Pulmonary artery endothelial cell (primary cell): ENCODE results near the gene COPS4. TPM values are rescaled to one million over a fixed set of nuclear protein-coding genes. Genes with fewer than 3 reads are reported as not detected.
"Not testable (repeated sequence)": the region's sequence is repeated elsewhere in the genome, so short reads cannot be mapped to it uniquely, and the experiment has no call there.

Source experiments
- DNase-seq: peaks from one replicate; pipeline ENCODE4 v3.0.0-alpha.2; 2011; ENCODE audit warnings: low read depth, low spot score
- total RNA-seq: library from RNA; depleted of rRNA; stranded (reverse); fragments of >200 nt; gene quantifications from 2 replicates; pipeline ENCODE4 v1.2.3, GENCODE V29; 2014

Gene COPS4
- total RNA-seq, 1 donor from 2014 or later: 93.9 TPM

GRCh38 chr4:83023599-83023998 is 11.4 kb upstream of the COPS4 start:
- not testable (repeated sequence) for DNase-seq

- DNase-seq: no peak
Measured at GRCh38 chr4:83024233-83024632, 10.8 kb upstream of the COPS4 start.

GRCh38 chr4:83025563-83025962 is 9.4 kb upstream of the COPS4 start:
- DNase-seq: no peak

- no peak for DNase-seq
Measured at GRCh38 chr4:83028976-83029375, 6.0 kb upstream of the COPS4 start.

GRCh38 chr4:83029688-83030087 is 5.3 kb upstream of the COPS4 start:
- DNase-seq: no peak

GRCh38 chr4:83036991-83037665 is 2.1 kb downstream of the COPS4 start:
- DNase-seq: no peak

- no peak for DNase-seq
Measured at GRCh38 chr4:83040269-83040668, 5.3 kb downstream of the COPS4 start.

GRCh38 chr4:83043157-83043556 is 8.2 kb downstream of the COPS4 start:
- DNase-seq: not testable (repeated sequence)

- DNase-seq: no peak
Measured at GRCh38 chr4:83043801-83044407, 8.9 kb downstream of the COPS4 start.

- DNase-seq: no peak
Measured at GRCh38 chr4:83046693-83047473, 11.9 kb downstream of the COPS4 start.

- not testable (repeated sequence) for DNase-seq
Measured at GRCh38 chr4:83048781-83049180, 13.8 kb downstream of the COPS4 start.

GRCh38 chr4:83054928-83055327 is 19.9 kb downstream of the COPS4 start:
- no peak for DNase-seq

GRCh38 chr4:83062739-83063138 is 27.8 kb downstream of the COPS4 start:
- no peak for DNase-seq

- DNase-seq: no peak
Measured at GRCh38 chr4:83065266-83065665, 30.3 kb downstream of the COPS4 start.

- no peak for DNase-seq
Measured at GRCh38 chr4:83067058-83067639, 32.2 kb downstream of the COPS4 start.

- DNase-seq: peak; percentile 59
Measured at GRCh38 chr4:83071116-83071515, 36.1 kb downstream of the COPS4 start.

GRCh38 chr4:83074086-83074704 is 39.2 kb downstream of the COPS4 start:
- DNase-seq: peak; percentile 60

- not testable (repeated sequence) for DNase-seq
Measured at GRCh38 chr4:83074783-83075182, 39.8 kb downstream of the COPS4 start.

GRCh38 chr4:83075311-83076095 is 40.5 kb downstream of the COPS4 start:
- DNase-seq: peak; percentile 19

- DNase-seq: no peak
Measured at GRCh38 chr4:83080561-83080960, 45.6 kb downstream of the COPS4 start.

GRCh38 chr4:83082777-83083176 is 47.8 kb downstream of the COPS4 start:
- DNase-seq: no peak
